ENCODE data around the gene YPEL3.

YPEL3 gene

DNA sequence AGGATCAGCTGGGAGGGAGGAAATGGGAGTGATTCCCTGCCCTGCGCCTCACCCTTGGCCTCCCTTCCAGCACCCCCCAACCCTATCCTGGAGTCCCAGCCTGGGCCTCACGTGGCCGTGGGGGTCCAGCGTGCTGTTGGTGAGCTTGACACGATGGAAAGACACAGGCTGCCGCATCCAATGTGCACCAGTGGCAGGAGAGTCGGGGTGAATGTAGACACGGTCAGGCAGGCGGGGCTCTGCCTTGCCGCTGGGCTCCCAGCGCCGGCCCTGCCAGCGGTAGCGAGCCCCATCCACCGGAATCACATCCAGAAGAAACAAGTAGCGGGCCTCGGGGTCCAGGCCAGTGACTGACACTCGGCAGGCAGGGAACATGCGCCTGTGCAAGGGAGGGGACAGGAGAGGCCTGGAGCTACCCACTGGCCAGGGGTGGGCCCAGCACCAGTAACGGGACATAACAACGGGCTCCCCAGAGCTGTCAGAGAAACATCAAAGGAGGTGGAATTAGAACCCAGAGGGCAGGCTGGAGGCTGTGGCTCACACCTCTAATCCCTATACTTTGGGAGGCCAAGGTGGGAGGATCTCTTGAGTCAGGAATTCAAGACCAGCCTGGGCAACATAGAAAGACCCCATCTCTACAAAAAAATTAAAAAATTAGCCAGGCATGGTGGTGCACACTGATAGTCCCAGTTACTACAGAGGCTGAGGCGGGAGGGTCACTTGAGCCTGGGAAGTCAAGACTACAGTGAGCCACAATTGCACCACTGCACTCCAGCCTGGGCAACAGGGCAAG, 7.0 kb downstream of the YPEL3 start:
- no peak for DNase-seq

- DNase-seq, result no peak
Measured at GRCh38 chr16:30088237-30088831, 7.7 kb downstream of the YPEL3 start.

- no peak for DNase-seq
Measured at GRCh38 chr16:30087181-30087898, 8.7 kb downstream of the YPEL3 start.

- DNase-seq, result no peak
Measured at GRCh38 chr16:30086291-30087140, 9.5 kb downstream of the YPEL3 start.

GRCh38 chr16:30085820-30086219, 10.2 kb downstream of the YPEL3 start:
- DNase-seq, result no peak

GRCh38 chr16:30085247-30085646, 10.8 kb downstream of the YPEL3 start:
- DNase-seq, result no peak

DNA sequence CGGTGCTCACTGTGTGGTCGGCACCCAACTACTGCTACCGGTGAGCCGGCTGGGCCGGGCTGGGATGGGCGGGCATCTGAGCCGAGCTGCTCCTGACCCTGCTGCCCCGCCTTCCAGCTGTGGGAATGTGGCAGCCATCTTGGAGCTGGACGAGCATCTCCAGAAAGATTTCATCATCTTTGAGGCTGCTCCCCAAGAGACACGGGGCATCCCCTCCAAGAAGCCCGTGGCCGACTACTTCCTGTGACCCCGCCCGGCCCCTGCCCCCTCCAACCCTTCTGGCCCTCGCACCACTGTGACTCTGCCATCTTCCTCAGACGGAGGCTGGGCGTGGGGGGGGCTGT, 11.2 kb downstream of the YPEL3 start:
- no peak for DNase-seq

- no peak for DNase-seq
Measured at GRCh38 chr16:30084096-30084815, 11.8 kb downstream of the YPEL3 start.

GRCh38 chr16:30083216-30084055, 12.6 kb downstream of the YPEL3 start:
- no peak for DNase-seq

GRCh38 chr16:30082545-30083090, 13.4 kb downstream of the YPEL3 start:
- no peak for DNase-seq

GRCh38 chr16:30079480-30079879, 16.5 kb downstream of the YPEL3 start:
- no peak for DNase-seq

DNA sequence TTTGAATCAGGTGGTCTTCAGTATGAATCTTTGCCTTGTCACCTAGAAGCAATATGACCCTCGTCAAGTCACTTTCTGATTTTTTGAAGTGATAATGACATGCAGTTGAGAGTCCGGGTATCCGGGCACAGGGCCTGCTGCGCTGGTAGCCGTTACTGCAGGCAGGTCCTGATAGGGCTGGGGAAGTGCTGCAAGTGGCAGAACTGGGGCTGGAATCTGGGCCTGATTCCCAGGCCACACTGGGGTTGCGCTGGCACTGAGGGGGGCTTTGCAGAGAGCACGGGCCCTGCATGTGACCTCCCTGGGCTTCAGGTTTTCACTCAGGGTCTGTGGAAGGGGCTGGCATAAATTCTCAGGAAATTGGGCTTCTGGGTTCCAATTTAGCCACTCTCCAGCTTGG, 17.3 kb downstream of the YPEL3 start:
- no peak for DNase-seq

DNA sequence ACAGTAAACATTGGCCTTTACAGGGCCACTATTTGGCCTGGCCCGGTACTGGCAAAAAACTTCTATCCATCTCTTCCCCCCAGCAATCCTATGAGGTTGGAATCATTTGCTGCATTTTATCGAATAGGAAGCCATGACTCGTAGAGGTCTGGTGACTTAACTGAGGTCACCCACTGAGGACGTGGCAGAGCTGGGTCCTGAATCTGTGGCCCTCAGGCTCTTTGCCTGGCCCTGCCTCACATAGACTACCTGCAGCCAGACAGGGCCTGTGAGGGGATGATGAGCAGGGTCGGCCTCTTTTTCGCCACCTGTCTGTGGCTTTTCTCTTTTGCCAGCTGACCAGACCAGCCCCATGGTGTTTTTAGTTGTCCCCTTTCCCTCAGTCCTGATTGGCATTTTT, 18.4 kb downstream of the YPEL3 start:
- DNase-seq, result no peak

- DNase-seq, result no peak
Measured at GRCh38 chr16:30076276-30076791, 19.7 kb downstream of the YPEL3 start.

- DNase-seq, result peak; percentile 75 to 80
Measured at GRCh38 chr16:30075503-30076275, 20.3 kb downstream of the YPEL3 start, which contains the start of gene PPP4C. Gene PPP4C, plus strand, starts transcription at chr16:30075994. Its CDS starts 384 bp downstream, at chr16:30076378.

DNA sequence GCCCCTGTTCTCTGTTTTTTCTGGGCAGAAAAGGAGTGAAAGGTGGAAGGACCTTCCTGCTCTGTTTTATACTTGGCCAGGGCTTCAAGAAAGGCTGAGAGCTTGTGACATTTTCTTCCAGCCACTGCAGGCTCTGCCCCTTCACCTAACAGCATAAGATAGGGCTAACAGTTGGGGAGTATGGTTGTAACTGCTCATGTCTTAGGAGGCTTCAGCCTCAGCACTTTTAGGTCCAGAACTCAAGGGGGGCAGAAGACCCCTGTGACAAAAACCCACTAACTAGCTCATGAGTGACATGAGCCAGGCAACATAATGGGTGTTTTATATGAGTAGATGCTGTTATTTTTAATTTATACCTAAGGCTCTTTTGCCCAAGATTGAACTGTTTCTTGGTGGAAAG, 25.5 kb downstream of the YPEL3 start:
- no peak for DNase-seq

- DNase-seq, result no peak
Measured at GRCh38 chr16:30069611-30070462, 26.2 kb downstream of the YPEL3 start.

GRCh38 chr16:30068750-30069610, 27.0 kb downstream of the YPEL3 start:
- DNase-seq, result no peak

Data from hippocampal formation (tissue), 2 donors.